ENCODE measurements around the gene MATR3. TPM values are rescaled to one million over a fixed set of nuclear protein-coding genes. Genes with fewer than 3 reads are reported as not detected.

The MATR3 gene
- total RNA-seq, 2 donors from 2014 or later: 160 to 182 TPM

DNA sequence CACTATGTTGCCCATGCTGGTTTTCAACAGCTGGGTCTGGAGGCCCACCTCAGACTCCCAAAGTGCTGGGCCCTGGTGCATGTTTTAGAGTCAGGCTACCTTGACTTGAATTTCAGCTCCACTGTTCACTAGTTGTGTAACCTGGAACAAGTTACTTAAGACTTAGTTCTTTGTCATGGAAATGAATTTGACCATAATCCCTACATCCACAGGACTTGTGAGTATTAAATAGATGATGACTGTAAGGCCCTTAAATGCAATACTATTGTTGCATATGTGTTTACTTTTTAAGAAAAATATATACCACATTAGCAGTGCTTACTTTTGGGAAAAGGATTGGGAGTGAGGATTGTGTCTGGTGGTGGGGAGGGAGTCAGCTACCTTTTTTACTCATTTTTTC, 64.5 kb downstream of the MATR3 start:
- peaks cover 0 to 11% of the 10 kb centered on the region in 2 donors for H3K36me3 Mint-ChIP-seq
- ATAC-seq (no peak), DNase-seq (ENCODE audit: low spot score in 2 of 2) (no peak)
- no peaks in the 10 kb centered on the region for H3K9me3 Mint-ChIP-seq
- no peak overlapping the region for H3K27ac Mint-ChIP-seq

DNA sequence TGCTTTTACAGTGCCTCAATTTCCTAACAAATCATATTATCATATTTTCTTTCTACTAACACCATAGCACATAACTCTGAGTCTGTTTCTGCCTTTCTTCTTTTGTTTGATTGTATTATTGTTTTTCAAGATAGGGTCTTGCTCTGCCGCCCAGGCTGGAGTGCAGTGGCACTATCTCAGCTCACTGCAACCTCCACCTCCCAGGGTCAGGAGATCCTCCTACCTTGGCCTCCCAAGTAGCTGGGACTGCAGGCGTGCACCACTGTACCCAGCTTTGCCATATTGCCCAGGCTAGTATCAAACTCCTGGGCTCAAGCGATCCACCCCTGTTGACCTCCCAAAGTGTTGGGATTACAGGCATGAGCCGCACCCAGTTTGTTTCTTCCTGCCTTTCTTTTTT, 66.8 kb downstream of the MATR3 start:
- DNase-seq (ENCODE audit: low spot score in 2 of 2) (no peak), ATAC-seq (no peak)
- Mint-ChIP-seq H3K36me3 (peaks cover 0 to 19% of the 10 kb centered on the region in 2 donors), H3K27ac (no peak overlapping the region), H3K9me3 (no peaks in the 10 kb centered on the region)

DNA sequence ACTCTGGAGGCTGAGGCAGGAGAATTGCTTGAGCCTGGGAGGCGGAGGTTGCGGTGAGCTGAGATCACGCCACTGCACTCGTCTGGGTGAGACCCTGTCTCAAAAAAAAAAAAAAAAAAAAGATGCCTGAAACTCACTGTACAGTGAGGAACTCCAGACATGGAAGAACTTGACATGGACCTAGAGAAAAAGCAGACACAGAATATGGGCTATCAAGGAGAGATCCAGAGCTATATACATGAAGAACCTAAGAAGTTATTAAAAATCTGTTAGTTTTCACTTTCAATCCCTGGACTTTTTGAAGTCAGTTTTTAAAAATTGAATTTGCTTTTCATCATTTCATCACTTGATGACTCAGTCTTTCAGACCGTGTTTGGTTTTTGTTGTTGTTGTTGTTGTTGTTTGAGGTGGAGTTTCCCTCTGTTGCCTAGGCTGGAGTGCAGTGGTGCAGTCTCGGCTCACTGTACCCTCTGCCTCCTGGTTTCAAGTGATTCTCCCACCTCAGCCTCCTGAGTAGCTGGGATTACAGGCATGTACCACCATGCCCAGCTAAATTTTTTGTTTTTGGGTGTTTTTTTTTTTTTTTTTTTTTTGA, 68.4 kb downstream of the MATR3 start:
- no peak for ATAC-seq
- peaks cover 0 to 19% of the 10 kb centered on the region in 2 donors for H3K36me3 Mint-ChIP-seq
- no peak for DNase-seq (ENCODE audit: low spot score in 2 of 2)

DNA sequence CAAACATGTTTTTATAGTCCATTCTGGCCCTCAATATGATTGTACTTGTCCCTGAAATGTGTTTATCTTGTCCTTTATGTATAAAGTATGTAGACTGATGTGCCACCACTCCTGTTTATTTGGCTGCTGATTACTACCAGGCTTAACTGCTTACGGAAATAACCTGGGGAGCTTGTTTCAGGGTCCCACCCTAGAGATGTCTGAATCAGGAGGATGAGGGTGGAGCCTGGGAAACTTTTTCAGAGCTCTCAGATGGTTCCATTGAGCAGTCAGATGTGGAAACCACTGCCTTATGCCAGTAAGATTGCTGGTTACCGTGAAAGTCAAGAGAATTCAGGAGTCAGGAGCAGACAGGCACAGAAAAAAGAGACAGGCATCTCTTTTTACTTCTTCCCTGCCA, 70.4 kb downstream of the MATR3 start:
- Mint-ChIP-seq H3K27ac (no peak overlapping the region), H3K36me3 (peaks cover 0 to 19% of the 10 kb centered on the region in 2 donors), H3K9me3 (no peaks in the 10 kb centered on the region)
- DNase-seq (ENCODE audit: low spot score in 2 of 2) (no peak), ATAC-seq (no peak)

More for the DNA sequence above, 68.4 kb downstream of the MATR3 start:
- Mint-ChIP-seq H3K27ac (peak overlapping the region in 1 of 2 donors; percentile 40), H3K9me3 (no peaks in the 10 kb centered on the region)

DNA sequence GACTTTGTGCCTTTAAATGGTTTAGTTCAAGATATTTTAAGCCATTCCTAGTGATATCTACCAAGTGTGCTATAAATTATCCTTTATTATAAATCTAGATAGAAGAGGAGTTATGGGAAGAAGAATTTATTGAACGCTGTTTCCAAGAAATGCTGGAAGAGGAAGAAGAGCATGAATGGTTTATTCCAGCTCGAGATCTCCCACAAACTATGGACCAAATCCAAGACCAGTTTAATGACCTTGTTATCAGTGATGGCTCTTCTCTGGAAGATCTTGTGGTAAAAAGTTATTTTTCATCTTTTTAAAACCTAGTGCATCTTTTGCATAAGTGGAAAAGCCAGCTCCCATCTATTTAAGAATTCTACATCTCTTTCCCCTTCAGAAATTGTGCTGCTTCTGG, 70.9 kb downstream of the MATR3 start:
- no peak for DNase-seq (ENCODE audit: low spot score in 2 of 2)
- no peak overlapping the region for H3K27ac Mint-ChIP-seq
- H3K9me3 Mint-ChIP-seq: no peaks in the 10 kb centered on the region
- H3K36me3 Mint-ChIP-seq: peaks cover 0 to 19% of the 10 kb centered on the region in 2 donors
- ATAC-seq: no peak

DNA sequence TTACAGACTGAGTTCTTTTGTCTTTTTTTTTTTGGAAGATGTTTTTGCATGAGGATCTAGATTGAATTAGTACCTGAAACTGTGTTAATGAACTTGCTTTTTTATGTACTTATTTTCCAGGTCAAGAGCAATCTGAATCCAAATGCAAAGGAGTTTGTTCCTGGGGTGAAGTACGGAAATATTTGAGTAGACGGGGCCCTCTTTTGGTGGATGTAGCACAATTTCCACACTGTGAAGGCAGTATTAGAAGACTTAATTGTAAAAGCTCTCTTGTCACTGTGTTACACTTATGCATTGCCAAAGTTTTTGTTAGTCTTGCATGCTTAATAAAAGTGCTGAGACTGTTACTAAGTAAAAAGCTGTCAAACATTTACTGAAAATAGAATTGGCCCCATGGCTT, 75.1 kb downstream of the MATR3 start:
- H3K36me3 Mint-ChIP-seq: peaks cover 0 to 11% of the 10 kb centered on the region in 2 donors
- DNase-seq (ENCODE audit: low spot score in 2 of 2): no peak
- H3K9me3 Mint-ChIP-seq: no peaks in the 10 kb centered on the region
- no peak for ATAC-seq
- no peak overlapping the region for H3K27ac Mint-ChIP-seq

DNA sequence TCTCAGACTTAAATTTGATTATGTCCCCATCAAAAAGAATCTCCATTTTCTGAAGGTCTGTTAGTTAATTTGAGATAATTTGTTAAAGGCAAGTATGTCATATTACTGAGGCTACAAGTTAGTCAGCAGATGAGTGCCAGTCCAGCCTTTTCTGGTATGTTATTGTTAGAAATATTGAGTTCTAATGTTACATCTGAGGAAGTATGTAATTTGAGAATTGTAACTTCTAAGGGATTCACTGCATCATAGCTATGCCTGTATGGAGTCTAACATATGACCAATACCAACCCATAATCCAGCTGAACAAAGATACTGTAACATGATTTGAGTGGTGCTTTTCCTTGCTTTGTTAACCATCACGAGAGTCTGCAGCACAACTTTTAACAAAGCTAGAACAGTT, 75.6 kb downstream of the MATR3 start:
- DNase-seq (ENCODE audit: low spot score in 2 of 2) (no peak), ATAC-seq (no peak)
- no peaks in the 10 kb centered on the region for H3K9me3 Mint-ChIP-seq
- peaks cover 0 to 5% of the 10 kb centered on the region in 2 donors for H3K36me3 Mint-ChIP-seq
- no peak overlapping the region for H3K27ac Mint-ChIP-seq

DNA sequence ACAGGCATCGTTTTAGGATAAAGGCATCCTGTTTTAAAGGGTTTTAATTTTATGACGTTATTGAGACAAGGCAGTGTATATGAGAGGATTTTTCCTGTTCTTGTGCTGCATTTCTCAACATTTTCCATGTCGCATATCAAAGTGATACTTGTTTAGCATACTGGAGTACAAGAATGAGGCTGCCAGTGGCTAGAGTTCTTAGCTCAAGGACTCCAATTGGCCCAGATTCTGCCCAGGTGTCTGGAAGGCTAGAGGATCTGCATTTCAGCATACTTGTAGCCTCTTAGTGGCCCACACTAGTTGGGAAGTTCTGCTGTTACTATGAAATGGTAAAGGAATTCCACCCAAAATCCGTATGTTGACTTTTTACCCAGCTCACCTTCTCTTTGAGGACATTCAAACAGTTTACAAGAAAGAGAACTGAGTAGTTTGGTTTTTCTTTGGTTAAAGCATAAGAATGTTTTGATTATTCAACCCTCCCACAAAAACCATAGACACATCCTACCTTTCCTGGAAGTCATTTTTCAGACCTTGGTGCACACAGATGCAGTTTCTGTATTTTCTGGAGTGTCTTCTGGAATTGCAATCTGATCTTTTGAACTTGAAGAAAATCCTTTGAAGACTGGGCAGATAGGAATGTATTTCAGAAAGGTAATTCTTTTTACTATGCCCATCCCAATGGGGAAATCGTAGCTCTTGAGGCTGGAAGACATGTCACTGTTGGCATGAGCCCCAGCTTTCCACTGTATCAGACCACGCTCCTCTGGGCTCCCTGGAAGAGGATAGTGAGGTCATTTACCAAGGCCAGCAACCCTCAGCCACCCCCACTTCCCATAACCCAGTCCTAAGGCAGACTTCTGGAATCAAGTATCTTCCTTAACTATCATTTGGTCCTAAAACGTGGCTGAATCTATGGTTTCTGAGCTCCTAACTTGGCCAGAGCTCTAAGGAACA, 78.2 kb downstream of the MATR3 start:
- H3K27ac Mint-ChIP-seq: no peak overlapping the region
- H3K9me3 Mint-ChIP-seq: no peaks in the 10 kb centered on the region
- H3K36me3 Mint-ChIP-seq: no peaks in the 10 kb centered on the region
- ATAC-seq: peak in 1 of 2 donors; percentile 24
- DNase-seq (ENCODE audit: low spot score in 2 of 2): no peak

DNA sequence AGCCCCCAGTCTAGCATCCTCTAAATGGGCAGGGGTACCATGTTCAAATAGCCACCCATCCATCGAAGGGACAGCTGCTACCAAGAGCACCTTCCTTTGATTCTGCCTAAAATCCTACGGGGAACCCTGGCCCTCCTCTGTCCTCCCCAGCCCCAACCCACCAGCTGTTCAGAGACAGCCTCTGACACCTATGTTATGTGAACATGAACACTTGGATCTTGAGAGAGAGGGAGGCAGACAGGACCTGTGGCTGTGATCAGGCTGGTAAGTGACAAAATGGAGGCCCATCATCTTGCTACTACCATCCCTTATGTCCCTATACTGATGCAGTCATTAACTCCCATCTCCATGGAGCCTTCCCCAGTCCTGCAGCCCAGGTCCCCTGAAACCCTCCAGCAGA, 81.4 kb downstream of the MATR3 start:
- ATAC-seq: no peak
- no peak for DNase-seq (ENCODE audit: low spot score in 2 of 2)
- Mint-ChIP-seq H3K36me3 (no peaks in the 10 kb centered on the region), H3K9me3 (no peaks in the 10 kb centered on the region), H3K27ac (no peak overlapping the region)

DNA sequence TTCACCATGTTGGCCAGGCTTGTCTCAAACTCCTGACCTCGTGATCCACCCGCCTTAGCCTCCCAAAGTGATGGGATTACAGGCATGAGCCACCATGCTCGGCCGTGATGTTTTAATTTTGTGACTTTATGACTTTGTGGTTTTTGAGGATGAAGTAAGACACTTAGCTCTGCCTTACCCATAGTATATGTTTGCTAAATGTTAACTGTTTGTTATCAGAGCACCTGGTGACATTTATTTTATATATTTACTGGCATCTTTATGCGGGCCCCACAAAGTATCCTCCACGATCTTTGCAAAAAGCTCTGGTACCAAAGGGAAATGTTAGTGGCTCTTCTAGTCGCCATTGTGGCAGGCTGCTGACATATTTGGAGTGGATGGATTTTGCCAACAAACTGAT, 82.8 kb downstream of the MATR3 start:
- ATAC-seq (no peak), DNase-seq (ENCODE audit: low spot score in 2 of 2) (no peak)
- no peaks in the 10 kb centered on the region for H3K36me3 Mint-ChIP-seq
- peak overlapping the region in 1 of 2 donors; percentile 23 for H3K27ac Mint-ChIP-seq
- no peaks in the 10 kb centered on the region for H3K9me3 Mint-ChIP-seq

DNA sequence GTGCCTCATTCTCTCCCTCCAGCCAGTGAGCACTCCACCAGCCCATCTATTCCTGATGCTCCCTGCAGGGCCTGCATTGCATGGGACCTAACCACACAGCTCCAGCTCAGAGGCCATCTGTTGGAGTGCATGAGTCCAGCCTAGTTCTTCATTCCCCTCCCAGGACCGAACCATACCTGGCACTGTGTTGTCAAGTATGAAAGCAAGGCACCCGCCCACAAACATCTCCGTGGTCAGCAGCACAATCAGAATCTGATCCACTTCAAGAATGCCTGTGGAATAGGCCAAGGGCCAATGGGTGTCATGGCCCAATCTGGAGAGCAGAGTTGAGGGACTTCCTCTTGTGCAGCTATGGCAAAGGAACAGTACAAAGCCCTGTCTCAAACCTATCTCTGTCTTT, 83.7 kb downstream of the MATR3 start:
- DNase-seq (ENCODE audit: low spot score in 2 of 2) (no peak), ATAC-seq (no peak)
- Mint-ChIP-seq H3K9me3 (no peaks in the 10 kb centered on the region), H3K36me3 (no peaks in the 10 kb centered on the region), H3K27ac (no peak overlapping the region)

DNA sequence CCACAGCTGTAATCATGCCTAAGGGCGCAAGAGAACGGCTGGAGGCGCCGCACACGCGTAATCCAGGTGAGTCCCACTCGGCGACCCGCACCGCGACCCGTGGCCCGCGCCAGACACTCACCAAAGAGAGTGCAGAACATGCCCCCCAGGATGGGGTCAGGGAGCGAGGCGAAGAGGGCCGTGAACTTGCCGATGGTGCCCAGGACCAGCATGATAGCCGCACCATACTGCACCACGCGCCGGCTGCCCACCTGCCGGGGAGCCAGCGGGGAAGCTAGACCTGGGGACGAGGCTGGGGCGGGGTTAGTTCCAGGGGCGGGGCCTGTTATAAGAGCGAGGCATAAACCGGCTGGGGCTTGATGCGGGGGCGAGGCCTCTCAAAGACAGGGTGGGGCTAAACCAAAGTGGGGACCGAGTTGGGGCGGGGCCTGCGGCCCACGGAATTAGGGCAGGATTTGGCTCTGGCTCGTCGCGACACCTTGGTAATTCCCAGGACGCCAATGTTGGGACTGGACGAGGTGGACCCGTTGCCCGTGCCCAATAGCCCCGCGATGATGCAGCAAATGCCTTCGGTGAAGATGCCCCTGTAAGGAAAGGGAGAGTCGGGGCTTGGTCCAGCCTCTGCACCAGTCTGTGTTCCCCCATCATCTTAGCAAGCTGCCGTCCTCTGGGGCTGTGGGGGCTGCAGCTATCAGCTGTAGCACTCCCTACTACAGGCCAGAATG, 84.7 kb downstream of the MATR3 start:
- ATAC-seq: no peak
- Mint-ChIP-seq H3K27ac (no peak overlapping the region), H3K36me3 (no peaks in the 10 kb centered on the region), H3K9me3 (no peaks in the 10 kb centered on the region)
- DNase-seq (ENCODE audit: low spot score in 2 of 2): no peak

DNA sequence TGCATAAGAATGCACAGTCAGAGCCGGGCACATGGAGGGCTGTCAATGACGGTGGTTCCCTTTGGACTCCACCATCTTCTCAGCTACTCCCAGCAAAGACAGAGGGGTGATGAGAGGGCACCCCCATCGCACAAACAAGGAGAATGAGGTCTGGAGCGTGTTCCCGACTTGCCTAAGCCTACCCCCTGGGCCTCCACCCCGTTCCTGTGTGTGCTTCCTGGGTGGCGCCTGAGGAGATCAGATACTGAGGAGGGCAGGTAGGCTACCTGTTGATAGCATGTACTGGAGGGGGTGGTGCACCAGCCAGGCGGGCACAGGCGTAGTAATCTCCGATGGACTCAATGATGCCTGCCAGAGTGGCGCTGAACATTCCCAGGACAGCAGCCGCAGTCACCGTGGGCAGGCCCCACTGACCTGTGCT, 85.4 kb downstream of the MATR3 start:
- no peak for DNase-seq (ENCODE audit: low spot score in 2 of 2)
- no peak for ATAC-seq
- H3K9me3 Mint-ChIP-seq: no peaks in the 10 kb centered on the region
- no peaks in the 10 kb centered on the region for H3K36me3 Mint-ChIP-seq
- H3K27ac Mint-ChIP-seq: peak overlapping the region in 1 of 2 donors; percentile 0

DNA sequence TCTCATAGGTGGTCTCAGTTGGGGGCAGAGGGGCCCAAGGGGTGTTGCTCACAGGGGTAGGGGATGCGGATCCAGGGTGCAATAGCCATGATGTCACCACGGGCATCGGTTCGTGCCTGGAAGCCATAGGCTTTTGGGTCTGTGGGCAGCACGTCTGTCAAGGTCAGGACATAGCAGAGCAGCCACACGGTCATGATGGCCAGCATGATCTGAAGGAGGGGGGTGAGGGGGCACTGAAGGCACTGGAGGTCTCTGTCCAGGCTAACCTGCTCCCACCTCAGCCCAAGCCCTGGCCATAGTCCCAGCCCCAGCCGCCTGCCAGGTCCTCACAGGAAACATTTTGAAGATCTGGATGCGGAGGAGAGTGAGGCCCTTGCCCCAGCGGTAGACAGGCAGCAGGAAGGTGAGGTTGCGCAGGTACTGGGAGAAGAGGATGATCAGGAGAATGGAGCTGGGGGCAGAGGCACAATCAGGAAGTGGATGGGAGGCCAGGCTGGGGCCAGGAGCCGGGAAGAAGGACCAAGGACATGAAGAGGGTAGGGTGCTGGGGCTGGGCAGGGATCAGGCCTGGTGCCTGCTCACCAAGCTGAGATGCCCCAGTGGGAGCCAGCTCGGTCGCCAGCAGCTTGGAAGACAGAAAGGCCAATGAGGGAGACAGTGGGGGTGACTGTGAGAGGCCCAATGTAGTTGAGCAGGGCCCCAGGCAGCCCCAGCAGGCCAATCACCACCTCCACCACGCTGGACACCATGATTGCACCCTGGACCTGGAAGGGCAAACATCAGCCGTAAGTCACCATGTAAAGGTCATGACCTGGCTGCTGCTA, 86.3 kb downstream of the MATR3 start:
- Mint-ChIP-seq H3K9me3 (no peaks in the 10 kb centered on the region), H3K27ac (peak overlapping the region; percentile 0 to 15), H3K36me3 (no peaks in the 10 kb centered on the region)
- no peak for DNase-seq (ENCODE audit: low spot score in 2 of 2)
- ATAC-seq: peak in 1 of 2 donors; percentile 6

All from activated naive CD4-positive, alpha-beta T cell treated with anti-CD3 and anti-CD28 coated beads, Interleukin-2, amount 50 U/mL, for 72 hours (primary cell).